H7 (cell line): ENCODE results near the gene FGR. TPM values are rescaled to one million over a fixed set of nuclear protein-coding genes. Genes with fewer than 3 reads are reported as not detected.

Experiments
- DNase-seq: peaks from one replicate; pipeline ENCODE4 v3.0.0; 2012
- H3K27me3 ChIP-seq: 2 replicates; pipeline ENCODE4 v1.6.0; 2011; ENCODE audit warnings: mild to moderate bottlenecking, low read length; ENCODE audit not compliant: control insufficient read depth, insufficient read depth
- H3K36me3 ChIP-seq: replicated peaks from 2 replicates; pipeline ENCODE4 v1.5.1; 2011; ENCODE audit warnings: low read length; ENCODE audit not compliant: control insufficient read depth, insufficient read depth
- H3K4me3 ChIP-seq: 2 replicates; pipeline ENCODE4 v1.5.1; 2011; ENCODE audit warnings: low read depth, mild to moderate bottlenecking, control low read depth, low read length, moderate library complexity; ENCODE audit not compliant: insufficient read depth
- total RNA-seq: library from RNA; depleted of rRNA; stranded (reverse); fragments of >200 nt; shearing (Covaris generic); gene quantifications from 2 replicates; pipeline ENCODE4 v1.2.3, GENCODE V29; 2014

FGR gene
- total RNA-seq, 1 experiment from 2014 or later, result 0.07 TPM

DNA sequence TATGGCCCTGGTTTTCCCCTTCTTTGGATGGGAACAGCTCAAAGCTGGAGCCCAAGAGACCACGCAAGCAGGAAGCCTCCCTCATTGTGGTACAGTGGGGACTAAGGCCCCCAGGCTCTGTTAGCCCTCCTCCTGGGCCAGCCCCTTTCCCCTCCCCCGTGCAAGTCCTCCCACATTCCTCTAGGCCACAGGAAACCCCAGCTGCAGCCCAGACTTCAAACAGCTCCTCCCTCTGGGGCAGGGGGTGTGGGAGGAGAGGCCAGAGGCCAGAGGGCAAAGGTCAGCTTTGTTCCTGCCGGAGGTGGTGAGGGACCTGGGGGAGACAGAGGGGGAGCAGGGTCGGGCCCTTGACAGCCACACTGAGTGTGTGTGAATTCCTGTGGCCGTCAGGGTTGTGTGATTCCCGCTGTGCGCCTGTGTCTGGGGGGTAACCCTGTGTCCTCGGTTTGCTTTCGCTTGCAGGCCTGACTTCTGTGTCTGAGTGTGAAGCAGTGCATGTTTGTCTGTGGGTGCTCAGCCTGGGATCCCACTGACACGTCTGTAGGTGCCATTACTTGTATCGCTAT lies 27.7 kb downstream of the FGR start:
- H3K27me3 ChIP-seq, result no peaks in the 10 kb centered on the region; the same call in 1 of the 2 replicates
- H3K4me3 ChIP-seq, result no peak overlapping the region; the same call in 1 of the 2 replicates
- peak; percentile 77 for DNase-seq
- H3K36me3 ChIP-seq, result no peaks in the 10 kb centered on the region

- no peak for DNase-seq
- Histone ChIP-seq H3K27me3 (no peaks in the 10 kb centered on the region; the same call in 1 of the 2 replicates), H3K36me3 (no peaks in the 10 kb centered on the region), H3K4me3 (no peak overlapping the region)
Observed at GRCh38 chr1:27606708-27607238, 28.2 kb downstream of the FGR start.

- H3K27me3 ChIP-seq, result no peaks in the 10 kb centered on the region; the same call in 1 of the 2 replicates
- no peaks in the 10 kb centered on the region; the same call in 1 of the 2 replicates for H3K36me3 ChIP-seq
- DNase-seq, result peak; percentile 78
- 0 out of 2 replicates have a peak overlapping the region, but pooled peaks have one; percentile 8 for H3K4me3 ChIP-seq
Observed at GRCh38 chr1:27605796-27606707, 28.9 kb downstream of the FGR start.

DNA sequence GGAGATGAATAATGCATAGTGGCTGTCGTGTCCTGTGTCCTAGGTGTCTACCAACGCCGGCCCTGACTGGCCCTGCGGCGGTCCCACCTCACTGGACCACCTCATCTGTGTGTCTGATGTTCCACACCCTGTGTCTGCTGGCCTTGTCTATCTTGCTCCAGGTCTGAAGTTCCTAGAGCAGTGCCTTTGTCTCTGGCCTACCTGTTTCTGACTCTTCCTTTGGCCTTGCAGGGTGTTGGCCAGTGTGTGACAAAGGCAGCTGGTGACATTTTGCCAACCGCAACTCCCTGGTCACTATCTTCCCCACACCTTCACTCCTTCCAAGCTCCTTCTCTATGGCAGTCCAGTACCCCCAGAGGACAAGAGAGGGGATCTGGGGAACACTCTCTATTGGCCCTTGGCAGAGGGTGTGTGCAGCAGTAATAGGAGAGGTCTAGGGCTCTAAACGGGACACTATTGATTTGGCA lies 29.7 kb downstream of the FGR start:
- Histone ChIP-seq H3K36me3 (no peaks in the 10 kb centered on the region; the same call in 1 of the 2 replicates), H3K4me3 (no peak overlapping the region), H3K27me3 (no peaks in the 10 kb centered on the region)
- no peak for DNase-seq

- DNase-seq, result peak; percentile 71
- Histone ChIP-seq H3K27me3 (no peaks in the 10 kb centered on the region), H3K36me3 (no peaks in the 10 kb centered on the region; the same call in 1 of the 2 replicates), H3K4me3 (peak overlapping the region; percentile 96)
Observed at GRCh38 chr1:27604579-27605299, 30.2 kb downstream of the FGR start.

GRCh38 chr1:27603681-27604578 lies 31.1 kb downstream of the FGR start, which contains the start of gene AHDC1:
TSS of gene AHDC1 (minus strand) at chr1:27604144. CDS start at chr1:27552115, 52,029 bp downstream.
- H3K36me3 ChIP-seq, result no peaks in the 10 kb centered on the region; the same call in 1 of the 2 replicates
- no peaks in the 10 kb centered on the region for H3K27me3 ChIP-seq
- peak; percentile 96 for DNase-seq
- H3K4me3 ChIP-seq, result peak within 1 kb of the TSS; percentile 96

DNA sequence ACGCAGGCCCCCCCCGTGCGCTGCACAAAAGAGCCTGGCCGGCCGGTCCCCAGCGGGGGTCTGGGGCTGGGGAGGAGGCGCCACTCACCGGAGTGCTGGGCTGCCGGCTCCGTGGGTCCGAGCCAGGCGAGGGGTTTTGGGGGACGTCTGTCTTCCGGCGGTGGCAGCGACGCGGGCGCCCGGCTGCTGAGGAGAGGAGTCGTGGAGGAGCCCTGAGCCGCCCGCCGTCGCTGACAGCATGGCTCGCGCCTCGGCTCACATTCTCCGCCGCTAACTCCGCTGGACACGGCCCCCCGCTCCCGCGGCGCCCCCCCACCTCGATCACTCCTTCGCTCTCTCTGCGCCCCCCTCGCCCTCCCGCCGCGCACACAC lies 31.7 kb downstream of the FGR start:
- no peaks in the 10 kb centered on the region for H3K27me3 ChIP-seq
- H3K4me3 ChIP-seq, result peak overlapping the region; percentile 96
- H3K36me3 ChIP-seq, result no peaks in the 10 kb centered on the region; the same call in 1 of the 2 replicates
- peak; percentile 85 for DNase-seq

GRCh38 chr1:27602462-27603308 lies 32.3 kb downstream of the FGR start:
- no peaks in the 10 kb centered on the region; the same call in 1 of the 2 replicates for H3K36me3 ChIP-seq
- peak; percentile 94 for DNase-seq
- H3K27me3 ChIP-seq, result no peaks in the 10 kb centered on the region
- H3K4me3 ChIP-seq, result peak overlapping the region; percentile 96

DNA sequence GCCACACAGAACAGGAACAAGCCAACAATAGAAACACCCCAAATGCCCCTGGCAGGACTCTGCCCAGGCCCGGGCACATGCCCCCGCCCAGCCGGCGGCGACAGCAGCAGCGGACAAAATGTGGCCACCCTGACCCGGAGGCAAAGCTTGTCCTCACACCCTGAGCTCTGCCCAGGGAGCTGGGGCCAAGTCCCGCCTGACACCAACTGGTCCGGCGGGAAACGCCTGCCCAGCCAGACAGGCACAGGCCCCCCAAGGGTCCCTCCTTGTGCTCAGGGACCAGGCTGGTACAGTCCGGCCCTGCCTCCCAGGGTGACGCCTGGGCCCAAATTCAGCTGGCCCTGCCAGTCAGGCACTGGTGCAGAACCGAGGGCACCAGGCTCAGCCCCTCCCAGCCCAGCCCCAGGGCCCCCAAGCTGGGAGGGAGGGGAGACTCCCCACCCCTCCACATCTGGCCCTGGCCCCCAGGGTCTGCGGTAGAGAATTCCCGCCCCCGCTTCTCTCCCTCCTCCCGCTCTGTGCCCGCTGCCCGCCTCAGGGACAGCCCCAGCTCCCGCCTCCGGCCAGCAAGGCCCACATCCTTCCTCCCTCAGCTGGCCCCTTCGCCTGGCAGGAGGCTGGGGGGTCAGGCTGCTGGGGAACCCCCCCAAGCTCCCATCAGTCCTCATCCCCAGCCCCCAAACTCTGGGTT lies 33.1 kb downstream of the FGR start:
- H3K27me3 ChIP-seq, result no peaks in the 10 kb centered on the region
- DNase-seq, result peak; percentile 80
- no peaks in the 10 kb centered on the region; the same call in 1 of the 2 replicates for H3K36me3 ChIP-seq
- H3K4me3 ChIP-seq, result peak overlapping the region; percentile 96

GRCh38 chr1:27601321-27601770 lies 33.6 kb downstream of the FGR start:
- H3K4me3 ChIP-seq, result no peak overlapping the region
- H3K27me3 ChIP-seq, result no peaks in the 10 kb centered on the region
- H3K36me3 ChIP-seq, result no peaks in the 10 kb centered on the region; the same call in 1 of the 2 replicates
- no peak for DNase-seq

- Histone ChIP-seq H3K27me3 (no peaks in the 10 kb centered on the region), H3K36me3 (no peaks in the 10 kb centered on the region; the same call in 1 of the 2 replicates), H3K4me3 (no peak overlapping the region)
- peak; percentile 91 for DNase-seq
Observed at GRCh38 chr1:27600498-27601175, 34.3 kb downstream of the FGR start.
